GM06990 (cell line): ENCODE measurements around the gene CD55.

ENCODE experiments used
- DNase-seq: peaks from one replicate; pipeline ENCODE4 v3.0.0-alpha.2; 2011; ENCODE audit not compliant: insufficient read length; ENCODE audit errors: extremely low read depth
- H3K27me3 ChIP-seq: replicated peaks from 2 replicates; pipeline ENCODE4 v1.6.0; 2011; ENCODE audit warnings: low read length; ENCODE audit not compliant: control insufficient read depth, insufficient read depth
- H3K36me3 ChIP-seq: 2 replicates; pipeline ENCODE4 v1.5.1; 2011; ENCODE audit warnings: low read length; ENCODE audit not compliant: control insufficient read depth, insufficient read depth
- H3K4me3 ChIP-seq: replicated peaks from 2 replicates; pipeline ENCODE4 v1.5.1; 2011; ENCODE audit warnings: low read depth, mild to moderate bottlenecking, control low read depth, low read length
- CTCF ChIP-seq: IDR thresholded peaks from 2 replicates; pipeline ENCODE4 v1.5.1; 2011; ENCODE audit warnings: low read length, control low read depth, mild to moderate bottlenecking, inconsistent platforms; ENCODE audit not compliant: insufficient read depth, poor library complexity, severe bottlenecking

Gene CD55

DNA sequence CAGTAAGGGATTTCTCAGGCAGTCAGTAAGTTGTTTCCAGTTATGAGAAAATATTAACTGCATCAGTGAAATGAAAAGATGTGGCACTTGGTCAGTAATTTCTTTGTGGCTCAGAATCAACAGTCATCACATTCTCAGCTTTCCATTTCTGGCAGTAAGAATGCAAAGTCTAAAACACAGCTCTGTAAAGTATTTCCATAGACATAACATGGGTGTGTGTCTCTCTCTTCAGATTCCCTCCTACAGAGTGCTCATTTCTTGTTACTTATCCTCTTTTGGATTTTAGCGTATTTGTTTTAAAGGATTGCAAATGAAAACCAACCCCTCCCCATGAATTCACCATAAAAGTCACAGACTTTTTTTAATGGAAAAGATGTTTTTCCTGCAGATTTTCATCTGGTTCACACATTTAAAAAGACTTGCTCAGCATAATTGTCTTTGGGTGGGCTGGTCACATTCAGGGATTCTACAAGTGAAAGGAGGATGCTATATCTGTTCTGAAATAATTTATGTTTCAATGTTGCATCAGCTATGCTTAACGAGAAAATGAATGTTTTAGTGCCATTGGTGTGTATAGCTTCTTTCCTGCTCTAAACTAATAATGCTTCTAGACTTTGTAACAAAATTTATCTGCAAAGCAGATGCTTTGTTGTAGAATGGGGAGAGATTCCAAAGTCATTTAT is 34.6 kb upstream of the CD55 start:
- no peak overlapping the region for H3K4me3 ChIP-seq
- no peaks in the 10 kb centered on the region for H3K36me3 ChIP-seq
- H3K27me3 ChIP-seq = no peaks in the 10 kb centered on the region
- no peak for DNase-seq
- TF ChIP-seq CTCF = no peak

GRCh38 chr1:207288315-207288714 is 33.2 kb upstream of the CD55 start:
- TF ChIP-seq CTCF = no peak
- no peak overlapping the region for H3K4me3 ChIP-seq
- no peak for DNase-seq
- H3K27me3 ChIP-seq = no peaks in the 10 kb centered on the region
- H3K36me3 ChIP-seq = no peaks in the 10 kb centered on the region

DNA sequence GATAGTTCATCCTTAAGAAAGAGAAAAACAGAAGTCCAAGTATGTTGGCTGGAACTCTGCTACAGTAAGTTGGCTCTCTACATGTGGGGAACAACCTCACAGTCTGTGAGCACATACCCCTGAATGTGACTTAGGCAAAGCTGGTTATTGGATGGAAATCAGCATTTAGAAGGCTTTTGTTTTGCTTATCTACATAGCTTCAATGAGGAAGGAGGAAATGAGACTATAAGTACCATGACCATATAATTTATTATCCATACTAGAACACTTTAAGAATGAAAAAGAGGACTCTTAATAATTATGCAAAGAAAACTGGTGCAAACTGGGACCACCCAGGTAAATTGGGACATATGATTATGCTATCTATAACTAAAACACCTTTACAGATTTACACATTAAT is 31.7 kb upstream of the CD55 start:
- no peaks in the 10 kb centered on the region for H3K27me3 ChIP-seq
- no peak for DNase-seq
- TF ChIP-seq CTCF = no peak
- no peaks in the 10 kb centered on the region for H3K36me3 ChIP-seq
- no peak overlapping the region for H3K4me3 ChIP-seq

DNA sequence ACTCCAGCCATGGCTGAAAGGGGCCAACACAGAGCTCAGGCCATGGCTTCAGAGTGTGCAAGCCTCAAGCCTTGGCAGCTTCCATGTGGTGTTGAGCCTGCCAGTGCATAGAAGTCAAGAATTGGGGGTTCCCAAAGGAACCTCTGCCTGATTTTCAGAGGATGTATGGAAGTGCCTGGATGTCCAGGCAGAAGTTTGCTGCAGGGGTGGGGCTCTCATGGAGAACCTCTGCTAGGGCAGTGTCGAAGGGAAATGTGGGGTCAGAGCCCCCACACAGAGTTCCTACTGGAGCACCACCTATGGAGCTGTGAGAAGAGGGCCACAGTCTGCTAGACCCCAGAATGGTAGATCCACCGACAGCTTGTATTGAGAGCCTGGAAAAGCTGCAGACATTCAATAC is 29.8 kb upstream of the CD55 start:
- Histone ChIP-seq H3K4me3 (no peak overlapping the region), H3K27me3 (no peaks in the 10 kb centered on the region), H3K36me3 (no peaks in the 10 kb centered on the region)
- TF ChIP-seq CTCF = no peak
- no peak for DNase-seq

DNA sequence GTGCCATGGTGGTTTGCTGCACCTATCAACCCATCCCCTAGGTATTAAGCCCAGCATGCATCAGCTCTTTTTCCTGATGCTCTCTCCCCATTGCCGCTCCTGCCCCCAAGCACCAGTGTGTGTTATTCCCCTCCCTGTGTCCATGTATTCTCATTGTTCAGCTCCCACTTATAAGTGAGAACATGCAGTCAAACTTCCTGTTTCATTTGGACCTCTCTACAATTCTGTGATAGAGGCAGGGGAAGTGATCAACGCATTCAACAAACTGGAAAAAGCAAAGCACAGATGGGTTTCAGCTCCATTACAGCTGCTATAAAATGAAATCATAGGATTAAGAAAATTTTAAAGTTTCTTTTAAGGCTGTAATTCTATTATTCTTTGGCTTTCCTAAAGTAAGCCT is 23.3 kb upstream of the CD55 start:
- H3K27me3 ChIP-seq = no peaks in the 10 kb centered on the region
- H3K4me3 ChIP-seq = no peak overlapping the region
- H3K36me3 ChIP-seq = no peaks in the 10 kb centered on the region
- TF ChIP-seq CTCF = no peak
- no peak for DNase-seq

DNA sequence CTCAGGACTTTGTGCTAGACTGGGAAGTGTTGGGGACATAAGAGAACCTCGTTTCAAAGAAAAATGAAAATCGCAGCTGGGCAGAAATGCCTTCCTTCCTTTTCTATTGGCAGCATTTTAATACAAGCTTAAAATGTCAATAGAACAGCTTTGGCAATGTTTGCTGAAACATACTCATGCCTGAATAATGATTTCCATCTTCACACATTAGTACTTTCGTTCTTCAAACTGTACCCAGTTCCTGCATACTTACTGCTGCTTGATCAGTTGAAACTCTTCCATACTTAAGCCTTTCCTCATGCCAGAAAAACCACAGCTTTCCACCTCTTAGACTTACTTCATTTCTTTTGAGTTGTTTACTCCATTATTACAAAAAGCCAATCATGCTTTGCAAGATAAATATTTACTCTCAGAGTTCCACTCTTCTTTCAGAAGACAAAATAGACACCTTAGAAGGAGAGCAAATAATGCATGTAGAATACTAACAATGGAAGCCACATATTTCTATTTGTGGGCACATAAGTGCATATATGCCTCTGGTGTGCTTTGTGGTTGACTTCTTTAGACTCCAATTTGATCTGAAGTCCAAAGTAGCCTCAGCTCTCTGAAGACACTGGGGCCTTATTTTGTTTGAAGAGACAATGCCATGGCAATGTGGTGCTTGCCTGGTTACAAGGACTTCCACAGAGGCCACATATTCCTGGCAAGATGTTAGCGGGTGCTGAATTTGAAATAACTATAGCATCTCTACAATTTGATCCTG is 22.7 kb upstream of the CD55 start:
- Histone ChIP-seq H3K27me3 (no peaks in the 10 kb centered on the region), H3K36me3 (no peaks in the 10 kb centered on the region), H3K4me3 (no peak overlapping the region)
- TF ChIP-seq CTCF = no peak
- DNase-seq = no peak
